Esophagus squamous epithelium (tissue), 4 donors: Measurements from ENCODE around the gene BTBD10.

ENCODE experiments used
- CTCF ChIP-seq, 6 experiments: fragments of 450-650 bp in 4 of 6; fragments of 200-600 bp in 2 of 6; sonication (generic) in 2 of 6; IDR thresholded peaks; one replicate each; pipeline ENCODE4 v1.5.1; 2016 to 2019; ENCODE audit warnings: antibody characterized with exemption in 6 of 6, mild to moderate bottlenecking in 4 of 6, moderate library complexity in 4 of 6
- POLR2A ChIP-seq, 4 donors: fragments of 450-650 bp; IDR thresholded peaks; one replicate each; pipeline ENCODE4 v1.6.1; 2017; ENCODE audit warnings: antibody characterized with exemption in 4 of 4, mild to moderate bottlenecking in 4 of 4, moderate library complexity in 3 of 4

- TF ChIP-seq POLR2A (IDR thresholded peaks at IDR 0.05), result no peak
- TF ChIP-seq CTCF (IDR thresholded peaks at IDR 0.05), result no peak
These were observed 118.2 kb downstream of the BTBD10 start for GRCh38 chr11:13344818-13345217.
